ENCODE data around the gene RAI1. TPM values are rescaled to one million over a fixed set of nuclear protein-coding genes. Genes with fewer than 3 reads are reported as not detected.

The RAI1 gene
- total RNA-seq, 2 donors from 2014 or later = 35.9 to 42.9 TPM

DNA sequence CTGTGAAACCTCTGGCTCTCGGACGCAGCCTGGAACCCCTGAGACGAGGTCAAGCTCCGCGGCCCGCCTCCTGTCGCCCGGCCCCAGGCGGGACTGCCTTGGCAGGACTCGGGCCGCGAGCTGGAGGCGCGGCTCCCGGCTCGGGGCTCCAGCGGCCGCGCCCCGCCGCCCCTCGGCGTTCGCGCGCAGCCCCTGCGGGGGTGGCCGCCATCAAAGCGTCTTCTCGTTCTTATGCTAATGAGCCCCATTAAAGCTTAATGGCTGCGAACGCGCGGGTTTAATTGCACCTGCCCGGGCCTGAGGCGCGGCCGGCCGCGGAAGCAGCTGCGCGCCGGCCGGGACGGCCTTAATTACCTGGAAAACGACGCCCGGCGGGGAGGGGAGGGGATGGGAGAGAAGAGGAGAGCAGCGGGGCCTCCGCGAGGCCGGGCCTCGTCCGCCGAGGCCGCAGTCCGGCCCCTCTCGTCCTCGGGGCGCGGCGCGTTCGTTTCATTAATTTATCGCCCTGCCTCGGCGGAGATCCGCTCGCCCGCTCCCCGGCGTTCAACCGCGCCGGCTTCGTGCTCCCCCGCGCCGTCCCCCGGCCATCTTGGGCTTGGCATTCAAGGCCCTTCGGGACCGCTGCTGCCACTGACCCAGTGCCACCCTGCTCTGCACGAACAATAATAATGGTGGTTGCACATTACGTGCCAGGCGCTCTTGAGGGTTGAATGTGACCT lies 19.2 kb downstream of the RAI1 start:
- Mint-ChIP-seq H3K27ac (no peak overlapping the region), H3K4me3 (peak overlapping the region; percentile 34), H3K4me1 (peaks cover 46% of the 10 kb centered on the region), H3K27me3 (ENCODE audit: insufficient read depth) (peaks cover 99% of the 10 kb centered on the region), H3K9me3 (no peaks in the 10 kb centered on the region), H3K36me3 (ENCODE audit: low read depth) (peaks cover 20% of the 10 kb centered on the region)
- peak; percentile 95 for DNase-seq
- TF ChIP-seq, protein P1, sequence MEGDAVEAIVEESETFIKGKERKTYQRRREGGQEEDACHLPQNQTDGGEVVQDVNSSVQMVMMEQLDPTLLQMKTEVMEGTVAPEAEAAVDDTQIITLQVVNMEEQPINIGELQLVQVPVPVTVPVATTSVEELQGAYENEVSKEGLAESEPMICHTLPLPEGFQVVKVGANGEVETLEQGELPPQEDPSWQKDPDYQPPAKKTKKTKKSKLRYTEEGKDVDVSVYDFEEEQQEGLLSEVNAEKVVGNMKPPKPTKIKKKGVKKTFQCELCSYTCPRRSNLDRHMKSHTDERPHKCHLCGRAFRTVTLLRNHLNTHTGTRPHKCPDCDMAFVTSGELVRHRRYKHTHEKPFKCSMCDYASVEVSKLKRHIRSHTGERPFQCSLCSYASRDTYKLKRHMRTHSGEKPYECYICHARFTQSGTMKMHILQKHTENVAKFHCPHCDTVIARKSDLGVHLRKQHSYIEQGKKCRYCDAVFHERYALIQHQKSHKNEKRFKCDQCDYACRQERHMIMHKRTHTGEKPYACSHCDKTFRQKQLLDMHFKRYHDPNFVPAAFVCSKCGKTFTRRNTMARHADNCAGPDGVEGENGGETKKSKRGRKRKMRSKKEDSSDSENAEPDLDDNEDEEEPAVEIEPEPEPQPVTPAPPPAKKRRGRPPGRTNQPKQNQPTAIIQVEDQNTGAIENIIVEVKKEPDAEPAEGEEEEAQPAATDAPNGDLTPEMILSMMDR (conservative IDR thresholded peaks at IDR 0.05) = no peak
- H3K4me3 ChIP-seq (ENCODE audit: low read length) = no peak overlapping the region
- WGBS, 2 experiments (ENCODE audit: insufficient coverage in 1 of 2, insufficient read length in 1 of 2) = 7 to 9% methylated on average over 5 to 86 of the region's 86 CpGs
- peaks cover 67% of the 10 kb centered on the region for H3K27me3 ChIP-seq (ENCODE audit: control insufficient read depth, insufficient read depth, low read length, poor library complexity, severe bottlenecking)
- H3K36me3 ChIP-seq (ENCODE audit: control insufficient read depth, insufficient read depth, low read length) = peaks cover 22% of the 10 kb centered on the region
- no peak overlapping the region for H3K9ac ChIP-seq (ENCODE audit: extremely low read depth, low read length, poor library complexity, severe bottlenecking)
- peak overlapping the region; percentile 45 for H3K27ac ChIP-seq (ENCODE audit: low read depth, low read length)
- peaks cover 19% of the 10 kb centered on the region for H3K4me1 ChIP-seq (ENCODE audit: control insufficient read depth, insufficient read depth, low read length)
- H3K9me3 ChIP-seq (ENCODE audit: control insufficient read depth, low read length) = no peaks in the 10 kb centered on the region

GRCh38 chr17:17701112-17701511 lies 19.9 kb downstream of the RAI1 start:
- peaks cover 22% of the 10 kb centered on the region for H3K36me3 Mint-ChIP-seq (ENCODE audit: low read depth)
- peaks cover 45% of the 10 kb centered on the region for H3K4me1 Mint-ChIP-seq
- peaks cover 22% of the 10 kb centered on the region for H3K36me3 ChIP-seq (ENCODE audit: control insufficient read depth, insufficient read depth, low read length)
- WGBS, 2 experiments (ENCODE audit: insufficient coverage in 1 of 2, insufficient read length in 1 of 2) = 46 to 80% methylated on average over 1 to 2 of the region's 2 CpGs
- no peaks in the 10 kb centered on the region for H3K9me3 Mint-ChIP-seq
- H3K27ac Mint-ChIP-seq = no peak overlapping the region
- no peak overlapping the region for H3K4me3 ChIP-seq (ENCODE audit: low read length)
- H3K27ac ChIP-seq (ENCODE audit: low read depth, low read length) = no peak overlapping the region
- peak overlapping the region; percentile 34 for H3K4me3 Mint-ChIP-seq
- H3K4me1 ChIP-seq (ENCODE audit: control insufficient read depth, insufficient read depth, low read length) = peaks cover 19% of the 10 kb centered on the region
- H3K9me3 ChIP-seq (ENCODE audit: control insufficient read depth, low read length) = no peaks in the 10 kb centered on the region
- H3K27me3 Mint-ChIP-seq (ENCODE audit: insufficient read depth) = peaks cover 99% of the 10 kb centered on the region
- DNase-seq = no peak
- peaks cover 63% of the 10 kb centered on the region for H3K27me3 ChIP-seq (ENCODE audit: control insufficient read depth, insufficient read depth, low read length, poor library complexity, severe bottlenecking)
- TF ChIP-seq, protein P1 (conservative IDR thresholded peaks at IDR 0.05) = no peak
- no peak overlapping the region for H3K9ac ChIP-seq (ENCODE audit: extremely low read depth, low read length, poor library complexity, severe bottlenecking)

GRCh38 chr17:17701658-17702057 lies 20.4 kb downstream of the RAI1 start:
- TF ChIP-seq, protein P1 (conservative IDR thresholded peaks at IDR 0.05) = no peak
- peaks cover 45% of the 10 kb centered on the region for H3K4me1 Mint-ChIP-seq
- Histone ChIP-seq H3K27ac (ENCODE audit: low read depth, low read length) (no peak overlapping the region), H3K4me1 (ENCODE audit: control insufficient read depth, insufficient read depth, low read length) (peaks cover 19% of the 10 kb centered on the region), H3K4me3 (ENCODE audit: low read length) (no peak overlapping the region), H3K36me3 (ENCODE audit: control insufficient read depth, insufficient read depth, low read length) (peaks cover 22% of the 10 kb centered on the region), H3K9me3 (ENCODE audit: control insufficient read depth, low read length) (no peaks in the 10 kb centered on the region), H3K9ac (ENCODE audit: extremely low read depth, low read length, poor library complexity, severe bottlenecking) (no peak overlapping the region), H3K27me3 (ENCODE audit: control insufficient read depth, insufficient read depth, low read length, poor library complexity, severe bottlenecking) (peaks cover 57% of the 10 kb centered on the region)
- peaks cover 99% of the 10 kb centered on the region for H3K27me3 Mint-ChIP-seq (ENCODE audit: insufficient read depth)
- H3K27ac Mint-ChIP-seq = no peak overlapping the region
- H3K4me3 Mint-ChIP-seq = peak overlapping the region; percentile 34
- no peak for DNase-seq
- H3K9me3 Mint-ChIP-seq = no peaks in the 10 kb centered on the region
- WGBS, 2 experiments (ENCODE audit: insufficient coverage in 1 of 2, insufficient read length in 1 of 2) = 55 to 62% methylated on average over 4 to 5 of the region's 5 CpGs
- H3K36me3 Mint-ChIP-seq (ENCODE audit: low read depth) = peaks cover 25% of the 10 kb centered on the region

Data from endodermal cell (in vitro differentiated cells).